ENCODE results near the gene CD38.

- TF ChIP-seq ZBTB33 (IDR thresholded peaks at IDR 0.05) (no peak), REST (IDR thresholded peaks at IDR 0.05) (no peak), TAF1 (conservative IDR thresholded peaks at IDR 0.05) (no peak), CTCF (IDR thresholded peaks at IDR 0.05; ENCODE audit: low read depth, low read length, missing input control) (no peak), SP1 (IDR thresholded peaks at IDR 0.05) (no peak)
Measured at GRCh38 chr4:15736514-15737050, 41.5 kb upstream of the CD38 start.
